GM19324 (cell line): ENCODE results near the gene DLGAP4.

Experiments used
- ATAC-seq: cut with Tn5 transposase; IDR thresholded peaks from one replicate; pipeline ENCODE4 v1.9.1; 2021; ENCODE audit warnings: mild to moderate bottlenecking, moderate library complexity; ENCODE audit not compliant: unreplicated experiment, low FRiP score

The DLGAP4 gene

GRCh38 chr20:36273414-36274180 lies 32.5 kb upstream of the DLGAP4 start:
- no peak for ATAC-seq

GRCh38 chr20:36274181-36274841 lies 31.8 kb upstream of the DLGAP4 start:
- no peak for ATAC-seq

DNA sequence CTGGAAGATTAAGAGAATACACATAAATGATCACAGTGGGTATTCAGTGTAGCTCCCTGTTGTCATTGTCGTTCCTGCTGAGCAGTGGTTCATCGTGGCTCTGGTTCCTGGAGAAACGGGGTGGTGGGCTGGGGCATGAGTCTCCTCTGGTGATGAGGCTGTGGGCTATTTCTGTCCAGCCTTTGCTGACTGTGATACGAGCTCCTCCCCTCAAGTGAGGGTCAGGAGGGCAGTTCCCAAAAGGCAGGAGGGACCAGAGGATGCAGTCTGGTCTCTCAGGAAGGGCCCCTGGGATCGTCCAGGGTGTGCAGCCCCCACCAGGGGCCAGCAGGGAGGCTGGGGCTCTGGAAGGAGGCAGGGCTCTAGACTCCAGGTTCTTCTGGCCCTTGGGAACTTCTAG lies 31.1 kb upstream of the DLGAP4 start:
- no peak for ATAC-seq

GRCh38 chr20:36275441-36276189 lies 30.5 kb upstream of the DLGAP4 start:
- ATAC-seq: no peak

DNA sequence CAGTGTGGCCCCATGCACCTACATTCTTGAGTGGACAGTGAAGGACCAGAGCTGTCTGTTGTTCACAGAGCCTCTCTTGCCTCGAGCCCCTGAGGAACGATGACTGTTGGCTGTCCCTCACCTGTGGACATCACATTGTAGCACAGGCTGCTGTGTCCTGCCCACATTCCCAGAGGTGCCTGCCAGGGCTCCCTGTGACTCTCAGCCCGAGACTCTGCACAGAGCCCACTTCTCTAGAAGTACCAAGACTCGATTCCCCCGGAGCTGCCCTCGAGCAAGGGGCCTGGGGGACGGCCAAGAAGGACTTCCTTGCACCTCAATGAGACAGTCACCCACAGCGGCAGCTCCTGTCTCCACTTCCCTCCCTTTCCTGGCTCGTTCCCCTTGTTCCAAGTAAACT lies 28.6 kb upstream of the DLGAP4 start:
- no peak for ATAC-seq

- ATAC-seq: no peak
Measured at GRCh38 chr20:36279362-36279761, 26.8 kb upstream of the DLGAP4 start.

DNA sequence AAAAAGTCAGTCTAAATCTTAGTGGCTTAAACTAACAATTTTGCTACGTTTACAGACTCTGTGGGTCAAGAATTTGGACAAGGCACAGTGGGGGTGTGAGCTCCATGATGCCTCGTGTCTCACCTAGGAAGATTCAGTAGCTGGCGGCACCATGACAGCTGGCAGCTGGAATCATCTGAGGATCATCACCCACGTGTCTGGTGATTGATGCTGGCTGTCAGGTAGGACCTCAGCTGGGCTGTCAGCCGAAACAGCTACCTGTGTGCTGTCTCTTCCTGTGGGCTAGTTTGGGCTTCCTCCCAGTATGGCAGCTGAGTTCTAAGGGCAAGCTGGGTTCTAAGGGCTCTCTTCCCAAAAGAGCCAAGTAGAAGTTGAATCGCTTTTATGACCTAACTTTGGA lies 26.4 kb upstream of the DLGAP4 start:
- ATAC-seq: no peak

DNA sequence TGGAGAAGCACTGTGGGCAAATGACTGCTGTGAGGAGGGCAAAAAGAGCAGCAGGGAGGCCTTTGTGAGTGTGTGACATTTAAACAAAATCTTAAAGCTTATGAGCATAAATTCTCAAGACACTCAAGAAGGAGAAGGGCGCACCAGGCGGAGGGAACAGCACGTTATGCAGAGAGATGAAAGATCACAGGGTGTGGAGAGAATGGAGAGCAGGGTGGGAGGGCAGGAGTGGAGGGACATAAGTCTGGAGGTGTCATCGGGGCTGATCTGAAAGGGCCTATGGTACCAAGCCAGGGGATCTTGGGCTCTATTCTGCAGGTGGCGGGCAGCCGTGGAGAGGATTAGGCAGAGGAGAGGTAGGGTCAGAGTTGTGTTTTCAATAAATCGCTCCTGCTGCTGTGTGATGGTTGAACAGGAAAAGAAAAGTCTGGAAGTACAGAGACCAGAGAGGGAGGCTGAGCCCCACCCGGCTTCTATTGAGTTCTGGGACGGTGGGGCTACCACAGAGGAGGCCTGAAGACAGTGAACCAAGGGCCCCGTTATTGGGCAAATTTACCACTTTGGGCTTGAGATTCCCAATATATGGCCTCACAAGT lies 24.3 kb upstream of the DLGAP4 start:
- no peak for ATAC-seq

DNA sequence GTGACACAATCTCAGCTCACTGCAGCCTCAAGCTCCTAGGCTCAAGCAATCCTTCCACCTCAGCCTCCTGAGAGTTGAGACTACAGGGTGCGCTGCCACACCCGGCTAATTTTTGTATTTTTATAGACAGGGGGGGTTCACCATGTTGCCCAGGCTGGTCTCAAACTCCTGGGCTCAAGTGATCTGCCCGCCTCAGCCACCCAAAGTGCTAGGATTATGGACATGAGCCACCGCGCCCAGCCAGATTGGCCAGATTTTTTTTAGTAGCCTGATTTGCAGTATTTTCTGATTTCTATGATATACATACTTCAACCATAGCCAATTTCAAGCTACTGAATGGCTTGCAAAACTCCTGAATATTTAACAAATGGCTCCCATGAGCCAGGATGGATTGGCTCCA lies 21.4 kb upstream of the DLGAP4 start:
- no peak for ATAC-seq

DNA sequence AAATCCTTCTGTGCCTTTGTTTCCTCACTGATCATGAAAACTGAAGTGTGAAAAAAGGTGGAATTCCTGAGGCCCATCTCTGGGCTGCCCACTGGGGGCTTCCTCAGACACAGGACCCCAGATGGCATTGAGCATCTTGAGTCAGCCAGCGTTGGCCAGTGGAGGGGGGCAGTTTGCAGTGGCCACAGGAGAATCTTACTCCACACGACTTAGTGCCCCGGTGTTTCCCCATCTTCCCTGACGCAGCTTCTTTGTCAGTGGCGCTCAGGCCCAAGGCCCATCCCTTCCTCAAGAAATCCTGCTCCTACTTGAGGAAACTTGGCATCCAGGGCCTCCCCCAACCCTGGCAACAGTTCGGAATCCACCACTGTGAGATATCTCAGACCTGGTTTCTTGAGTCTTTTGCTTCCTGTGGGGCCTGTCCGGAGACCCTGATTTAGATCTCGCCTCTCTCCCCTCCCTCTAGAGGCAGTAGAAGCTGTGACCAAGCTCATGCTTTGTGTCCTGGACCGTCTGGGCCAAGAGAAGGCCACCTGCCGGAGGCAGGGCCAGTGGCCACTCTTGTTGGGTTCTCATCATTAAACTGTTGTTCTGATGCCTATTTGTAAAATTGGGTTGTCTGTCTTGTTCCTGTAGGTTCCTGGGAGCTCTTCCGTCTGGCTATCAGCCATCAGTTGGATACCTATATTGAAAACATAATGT lies 20.2 kb upstream of the DLGAP4 start:
- ATAC-seq: no peak

DNA sequence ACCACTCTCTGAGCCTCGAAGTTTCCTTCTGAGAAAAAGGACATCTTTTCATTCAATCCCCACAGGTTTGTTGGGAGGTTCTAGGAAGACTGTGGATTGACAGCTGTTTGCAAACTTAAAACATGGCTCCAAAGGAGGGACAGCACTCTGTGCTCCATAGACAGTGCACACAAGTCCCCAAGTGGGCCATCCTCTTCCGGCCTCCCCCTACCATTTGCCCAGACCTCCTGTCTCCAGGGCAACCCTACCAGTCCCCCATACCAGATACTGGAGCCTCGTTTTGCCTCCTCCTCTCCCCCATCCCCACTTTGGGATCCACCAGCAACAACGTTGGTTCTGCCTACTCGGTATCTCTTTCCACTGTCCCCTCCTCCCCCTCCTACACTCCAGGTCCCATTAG lies 8.5 kb upstream of the DLGAP4 start:
- no peak for ATAC-seq

GRCh38 chr20:36298061-36298460 lies 8.1 kb upstream of the DLGAP4 start:
- ATAC-seq: no peak

- no peak for ATAC-seq
Measured at GRCh38 chr20:36298795-36299339, 7.3 kb upstream of the DLGAP4 start.

DNA sequence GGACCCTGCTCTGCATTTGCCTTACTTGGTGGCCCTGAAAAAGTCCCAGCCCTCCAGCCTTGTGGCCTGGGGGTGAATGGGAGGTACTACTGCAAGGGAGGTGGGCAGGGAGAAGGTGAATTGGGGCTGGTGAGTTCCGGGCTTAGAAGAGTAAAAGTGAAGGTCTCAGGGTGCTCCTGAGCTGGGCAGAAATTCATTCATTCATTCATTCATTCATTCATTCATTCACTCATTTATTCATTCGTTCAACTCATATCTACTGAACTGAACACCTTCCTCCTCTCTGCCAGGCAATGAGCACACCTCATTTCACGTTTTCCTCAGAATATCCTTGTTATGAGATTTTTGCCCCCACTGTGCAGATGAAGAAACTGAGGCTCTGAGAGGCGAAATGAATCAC lies 6.7 kb upstream of the DLGAP4 start:
- ATAC-seq: no peak

GRCh38 chr20:36301359-36302119 lies 4.6 kb upstream of the DLGAP4 start:
- ATAC-seq: no peak

- no peak for ATAC-seq
Measured at GRCh38 chr20:36303020-36303595, 3.0 kb upstream of the DLGAP4 start.

DNA sequence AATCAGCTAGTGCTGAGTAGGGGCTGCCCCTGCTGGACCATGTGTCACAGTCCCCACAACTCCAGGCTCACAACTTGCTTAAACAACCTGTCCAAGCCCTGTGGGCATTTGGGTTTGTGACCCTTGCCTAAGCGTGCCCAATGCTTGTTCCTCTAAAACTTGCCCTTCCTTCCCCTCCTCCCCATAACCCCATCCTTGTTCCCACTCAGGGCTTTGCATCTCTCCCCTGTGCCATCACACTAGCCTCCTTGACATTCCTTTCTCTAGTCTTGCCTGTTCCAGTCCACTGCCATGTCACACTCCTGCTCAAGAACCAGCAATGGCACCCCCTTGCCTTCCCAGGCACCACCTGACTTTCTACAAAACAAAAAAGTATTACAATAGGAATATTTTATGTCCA lies 2.3 kb upstream of the DLGAP4 start:
- no peak for ATAC-seq

DNA sequence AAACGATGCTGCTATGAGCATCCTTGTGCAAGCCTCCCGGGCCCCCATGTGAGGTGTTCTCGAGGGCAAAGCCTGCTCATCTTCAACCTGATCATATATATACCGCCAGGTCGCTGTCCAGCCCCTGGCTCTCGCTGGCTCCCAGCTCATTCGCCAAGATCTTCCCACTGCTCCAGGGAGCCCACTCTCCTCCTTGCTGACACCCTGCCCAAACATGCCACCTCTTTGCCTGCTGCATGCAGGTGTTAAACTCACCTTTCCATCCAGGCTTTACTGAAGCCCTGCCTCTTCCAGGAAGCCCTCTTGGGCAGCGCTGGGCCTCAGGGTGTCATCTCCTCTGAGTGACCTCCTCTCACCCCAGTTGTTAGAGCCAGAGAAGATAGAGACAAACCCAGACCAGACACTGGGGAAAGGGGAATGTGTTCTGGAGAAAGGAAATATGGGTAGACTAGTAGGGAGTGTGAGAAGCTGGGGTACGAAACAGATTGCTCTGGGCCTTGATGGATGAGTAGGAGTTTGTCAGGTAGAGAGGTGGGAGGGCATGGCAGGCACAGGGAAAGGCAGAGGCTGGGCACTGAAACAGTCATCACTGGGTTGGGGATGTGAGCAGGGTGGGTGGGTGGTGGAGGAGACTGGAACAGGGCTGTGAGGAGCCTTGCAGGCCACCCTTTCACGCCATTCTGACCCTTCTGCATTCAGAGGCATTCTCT lies 1.2 kb upstream of the DLGAP4 start:
- no peak for ATAC-seq
